PC-9 (cell line): ENCODE results near the gene SPATA45. TPM values are rescaled to one million over a fixed set of nuclear protein-coding genes. Genes with fewer than 3 reads are reported as not detected.
"Not testable (repeated sequence)": the region's sequence is repeated elsewhere in the genome, so short reads cannot be mapped to it uniquely, and the experiment has no call there.

Experiments used
- BruUV-seq: library from RNA; stranded (reverse); fragments of 400-500 nt; replicated peaks from 2 replicates; lab custom pipeline; 2021; lab: Mats Ljungman, UMichigan
- CTCF ChIA-PET: fragments of 300-600 bp; sonication (Branson Sonifier 250); formaldehyde crosslinking; loops from one replicate; lab custom pipeline; 2022; ENCODE audit warnings: antibody characterized with exemption; lab: Charles Lee
- POLR2A ChIA-PET: fragments of 300-600 bp; sonication (Branson Sonifier 250); formaldehyde crosslinking; loops from one replicate; lab custom pipeline; 2022; ENCODE audit warnings: antibody characterized with exemption; ENCODE audit not compliant: unreplicated experiment; lab: Charles Lee
- DNase-seq, 2 experiments: peaks; one replicate each; pipeline versions ENCODE4 v3.0.0 to v3.0.0-alpha.2; 2015 to 2022; ENCODE audit warnings: mixed read lengths in 1 of 2
- H2AFZ ChIP-seq: fragments of 200-600 bp; sonication (generic); 2 replicates; pipeline ENCODE4 v1.8.1; 2017; ENCODE audit warnings: antibody characterized with exemption
- H3F3A ChIP-seq: fragments of 200-600 bp; sonication (generic); 2 replicates; pipeline ENCODE4 v1.8.1; 2017; ENCODE audit warnings: antibody characterized with exemption, mild to moderate bottlenecking, low read depth; ENCODE audit not compliant: insufficient read depth
- H3K27ac ChIP-seq: fragments of 200-600 bp; sonication (generic); 2 replicates; pipeline ENCODE4 v1.6.1; 2016; ENCODE audit warnings: mixed run types
- H3K27me3 ChIP-seq: fragments of 200-600 bp; sonication (generic); 2 replicates; pipeline ENCODE4 v1.6.1; 2016; ENCODE audit warnings: low read depth, mixed run types; ENCODE audit not compliant: insufficient read depth
- H3K36me3 ChIP-seq: fragments of 200-600 bp; sonication (generic); 2 replicates; pipeline ENCODE4 v1.6.1; 2016; ENCODE audit warnings: low read depth, mixed run types
- H3K4me1 ChIP-seq: fragments of 200-600 bp; sonication (generic); replicated peaks from 2 replicates; pipeline ENCODE4 v1.6.1; 2016; ENCODE audit warnings: mixed run types; ENCODE audit not compliant: insufficient read depth
- H3K4me2 ChIP-seq: fragments of 200-600 bp; sonication (generic); 2 replicates; pipeline ENCODE4 v1.6.1; 2017; ENCODE audit warnings: mixed run types
- H3K4me3 ChIP-seq: fragments of 200-600 bp; sonication (generic); 2 replicates; pipeline ENCODE4 v1.6.1; 2016; ENCODE audit warnings: mixed run types
- H3K79me2 ChIP-seq: fragments of 200-600 bp; sonication (generic); 2 replicates; pipeline ENCODE4 v1.6.1; 2017; ENCODE audit warnings: low read depth, mixed run types
- H3K9me2 ChIP-seq: fragments of 200-600 bp; sonication (generic); 2 replicates; pipeline ENCODE4 v1.8.1; 2017; ENCODE audit warnings: mild to moderate bottlenecking; ENCODE audit not compliant: insufficient read depth
- H3K9me3 ChIP-seq: fragments of 200-600 bp; sonication (generic); 2 replicates; pipeline ENCODE4 v1.8.1; 2016; ENCODE audit warnings: low read depth; ENCODE audit not compliant: insufficient read depth
- H4K20me1 ChIP-seq: fragments of 200-600 bp; sonication (generic); 2 replicates; pipeline ENCODE4 v1.8.1; 2017; ENCODE audit not compliant: insufficient read depth
- EZH2 ChIP-seq: fragments of 200-600 bp; sonication (generic); IDR thresholded peaks from 2 replicates; pipeline ENCODE4 v1.8.0; 2017; ENCODE audit warnings: antibody characterized with exemption, low read depth
- intact Hi-C: fragments of 100-400 bp; cut with micrococcal nuclease; formaldehyde crosslinking; loops from one replicate; pipeline ENCODE4 v1.10.0; 2022; ENCODE audit not compliant: unreplicated experiment
- total RNA-seq: library from RNA; stranded (reverse); gene quantifications from 2 replicates; pipeline ENCODE4 v1.2.3, GENCODE V29; 2021
- TF ChIP-seq, protein P1 (sequence below): fragments of 200-600 bp; sonication (generic); conservative IDR thresholded peaks from 2 replicates; pipeline ENCODE4 v1.6.1; 2017; ENCODE audit warnings: mixed run types, antibody characterized with exemption, mild to moderate bottlenecking, moderate library complexity

SPATA45 gene
- total RNA-seq, 1 experiment from 2014 or later = not detected

DNA sequence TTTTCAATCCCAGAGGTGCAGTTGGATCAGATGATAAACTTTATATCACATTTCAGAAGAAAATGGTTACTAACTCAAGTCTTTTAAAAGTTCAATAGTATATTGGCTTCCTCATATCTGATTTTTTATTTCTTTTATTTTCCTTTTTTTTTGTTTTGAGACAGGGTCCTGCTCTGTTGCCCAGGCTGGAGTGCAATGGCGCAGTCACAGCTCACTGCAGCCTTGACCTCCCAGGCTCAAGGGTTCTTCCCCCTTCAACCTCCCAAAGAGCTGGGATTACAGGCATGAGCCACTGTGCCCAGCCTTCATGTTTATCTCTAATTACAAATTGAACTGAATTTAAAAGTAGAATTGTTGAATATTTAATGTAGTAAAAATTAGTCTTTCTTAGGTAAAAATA lies 24.5 kb upstream of the SPATA45 start:
- DNase-seq = no peak
- 0 out of 2 replicates have a peak, but pooled peaks cover 2% of the 10 kb centered on the region for H3F3A ChIP-seq
- H2AFZ ChIP-seq = no peak overlapping the region
- peaks cover 9% of the 10 kb centered on the region for H3K36me3 ChIP-seq
- no TSS peak for BruUV-seq
- H3K4me1 ChIP-seq = no peaks in the 10 kb centered on the region
- no peaks in the 10 kb centered on the region for H3K9me3 ChIP-seq
- H3K27ac ChIP-seq = no peak overlapping the region
- no peaks in the 10 kb centered on the region for H3K9me2 ChIP-seq
- H3K79me2 ChIP-seq = no peaks in the 10 kb centered on the region
- H4K20me1 ChIP-seq = no peaks in the 10 kb centered on the region
- TF ChIP-seq, protein P1, sequence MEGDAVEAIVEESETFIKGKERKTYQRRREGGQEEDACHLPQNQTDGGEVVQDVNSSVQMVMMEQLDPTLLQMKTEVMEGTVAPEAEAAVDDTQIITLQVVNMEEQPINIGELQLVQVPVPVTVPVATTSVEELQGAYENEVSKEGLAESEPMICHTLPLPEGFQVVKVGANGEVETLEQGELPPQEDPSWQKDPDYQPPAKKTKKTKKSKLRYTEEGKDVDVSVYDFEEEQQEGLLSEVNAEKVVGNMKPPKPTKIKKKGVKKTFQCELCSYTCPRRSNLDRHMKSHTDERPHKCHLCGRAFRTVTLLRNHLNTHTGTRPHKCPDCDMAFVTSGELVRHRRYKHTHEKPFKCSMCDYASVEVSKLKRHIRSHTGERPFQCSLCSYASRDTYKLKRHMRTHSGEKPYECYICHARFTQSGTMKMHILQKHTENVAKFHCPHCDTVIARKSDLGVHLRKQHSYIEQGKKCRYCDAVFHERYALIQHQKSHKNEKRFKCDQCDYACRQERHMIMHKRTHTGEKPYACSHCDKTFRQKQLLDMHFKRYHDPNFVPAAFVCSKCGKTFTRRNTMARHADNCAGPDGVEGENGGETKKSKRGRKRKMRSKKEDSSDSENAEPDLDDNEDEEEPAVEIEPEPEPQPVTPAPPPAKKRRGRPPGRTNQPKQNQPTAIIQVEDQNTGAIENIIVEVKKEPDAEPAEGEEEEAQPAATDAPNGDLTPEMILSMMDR = no peak
- no peak for TF ChIP-seq EZH2
- no peak overlapping the region for H3K4me2 ChIP-seq
- H3K27me3 ChIP-seq = no peaks in the 10 kb centered on the region
- ChIA-PET CTCF (no interaction called here), POLR2A (no interaction called here)
- intact Hi-C loops = no loop called here
- no peak overlapping the region for H3K4me3 ChIP-seq

DNA sequence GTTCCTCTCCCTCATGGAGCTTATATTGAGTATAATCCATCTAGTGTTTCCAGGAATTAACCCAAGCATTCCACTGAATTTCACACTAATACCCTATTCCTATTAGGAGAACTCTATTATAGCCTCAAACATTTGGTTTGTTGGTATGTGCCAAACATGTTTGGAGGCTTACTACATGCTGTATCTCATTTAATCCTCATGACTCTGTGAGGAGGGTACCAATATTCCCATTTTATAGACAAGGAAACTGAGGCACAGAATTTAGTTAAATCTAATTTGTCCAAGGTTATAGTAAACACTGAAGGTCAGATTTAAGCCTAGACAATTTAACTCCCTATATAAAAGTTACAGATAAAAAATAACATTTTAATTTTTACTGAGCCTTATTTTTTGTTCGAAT lies 19.7 kb upstream of the SPATA45 start:
- no peak overlapping the region for H3K4me3 ChIP-seq
- H3K9me2 ChIP-seq = no peaks in the 10 kb centered on the region
- ChIA-PET POLR2A (no interaction called here), CTCF (no interaction called here)
- H3K27ac ChIP-seq = no peak overlapping the region
- no peaks in the 10 kb centered on the region for H3K9me3 ChIP-seq
- DNase-seq = no peak
- no peaks in the 10 kb centered on the region for H3F3A ChIP-seq
- peaks cover 13% of the 10 kb centered on the region; the same call in 1 of the 2 replicates for H3K79me2 ChIP-seq
- 0 out of 2 replicates have a peak, but pooled peaks cover 9% of the 10 kb centered on the region for H3K36me3 ChIP-seq
- intact Hi-C loops = no loop called here
- no peaks in the 10 kb centered on the region for H3K4me1 ChIP-seq
- H2AFZ ChIP-seq = no peak overlapping the region
- BruUV-seq = no TSS peak
- peaks cover 3% of the 10 kb centered on the region; the same call in 1 of the 2 replicates for H4K20me1 ChIP-seq
- no peak overlapping the region for H3K4me2 ChIP-seq
- H3K27me3 ChIP-seq = no peaks in the 10 kb centered on the region
- no peak for TF ChIP-seq EZH2
- TF ChIP-seq, protein P1 = no peak

DNA sequence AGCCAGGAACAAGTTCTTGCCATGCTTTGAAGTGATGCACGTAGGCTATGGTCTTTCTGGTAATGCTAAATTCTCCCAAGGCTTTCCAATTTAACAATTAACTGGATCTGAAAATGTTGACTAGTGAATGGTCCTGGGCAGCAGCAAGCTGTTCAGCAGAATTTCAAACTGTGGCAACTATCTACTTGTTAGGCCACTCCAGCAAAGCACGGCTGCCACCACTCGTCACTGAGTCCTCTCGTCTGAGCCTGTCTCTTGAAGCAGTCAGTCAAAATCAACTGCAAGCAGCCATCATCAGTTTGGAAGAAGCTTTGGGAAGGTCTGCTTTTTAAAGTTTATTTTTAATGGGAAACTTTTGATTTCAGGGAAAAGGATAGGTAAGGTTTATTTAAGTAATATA lies 16.8 kb upstream of the SPATA45 start:
- 0 out of 2 replicates have a peak, but pooled peaks cover 9% of the 10 kb centered on the region for H3K36me3 ChIP-seq
- intact Hi-C loops = no loop called here
- no peak overlapping the region for H3K4me2 ChIP-seq
- H3K4me3 ChIP-seq = no peak overlapping the region
- H3K4me1 ChIP-seq = peaks cover 20% of the 10 kb centered on the region
- peaks cover 40% of the 10 kb centered on the region for H3K79me2 ChIP-seq
- TF ChIP-seq EZH2 = no peak
- TF ChIP-seq, protein P1 = no peak
- no peaks in the 10 kb centered on the region for H3K9me2 ChIP-seq
- H3K27me3 ChIP-seq = no peaks in the 10 kb centered on the region
- ChIA-PET POLR2A (no interaction called here), CTCF (no interaction called here)
- no peaks in the 10 kb centered on the region for H3F3A ChIP-seq
- no peaks in the 10 kb centered on the region for H3K9me3 ChIP-seq
- H3K27ac ChIP-seq = no peak overlapping the region
- BruUV-seq = no TSS peak
- peaks cover 3% of the 10 kb centered on the region; the same call in 1 of the 2 replicates for H4K20me1 ChIP-seq
- H2AFZ ChIP-seq = no peak overlapping the region
- DNase-seq = no peak

DNA sequence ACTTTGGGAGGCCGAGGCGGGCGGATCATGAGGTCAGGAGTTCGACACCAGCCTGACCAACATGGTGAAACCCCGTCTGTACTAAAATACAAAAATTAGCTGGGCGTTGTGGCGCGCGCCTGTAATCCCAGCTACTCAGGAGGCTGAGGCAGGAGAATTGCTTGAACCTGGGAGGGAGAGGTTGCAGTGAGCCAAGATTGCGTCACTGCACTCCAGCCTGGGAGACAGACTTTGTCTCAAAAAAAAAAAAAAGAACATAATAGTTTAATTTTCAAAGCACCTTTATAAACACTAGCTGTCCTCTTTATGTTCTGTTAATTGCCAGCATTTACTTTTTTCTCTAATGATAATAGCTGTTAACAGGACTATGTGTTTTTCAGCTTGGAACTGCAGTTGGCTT lies 15.9 kb upstream of the SPATA45 start:
- not testable (repeated sequence) for H3K27me3 ChIP-seq

More for the DNA sequence above, 15.9 kb upstream of the SPATA45 start:
- H3K36me3 ChIP-seq, H4K20me1 ChIP-seq, H3K4me2 ChIP-seq, H3K9me3 ChIP-seq, BruUV-seq, H3K9me2 ChIP-seq, H3K27ac ChIP-seq, H2AFZ ChIP-seq, DNase-seq, H3F3A ChIP-seq, intact Hi-C loops, H3K4me3 ChIP-seq, POLR2A ChIA-PET: not testable (repeated sequence)
- CTCF ChIA-PET = interaction anchor here (0.6 kb wide), 1 partner anchor 114 kb away, joined by 3 read pairs; no protein-coding TSS in a partner anchor
- peaks cover 48% of the 10 kb centered on the region for H3K79me2 ChIP-seq
- peaks cover 25% of the 10 kb centered on the region for H3K4me1 ChIP-seq
